Peyer's patch (tissue), 4 donors: ENCODE measurements around the gene WWP2.
"Not testable (repeated sequence)": the region's sequence is repeated elsewhere in the genome, so short reads cannot be mapped to it uniquely, and the experiment has no call there.

Experiments
- CTCF ChIP-seq, 6 experiments: fragments of 450-650 bp in 4 of 6; fragments of 200-600 bp in 2 of 6; sonication (generic) in 1 of 6; IDR thresholded peaks; one replicate each; pipeline ENCODE4 v1.5.1; 2017 to 2019; ENCODE audit warnings: antibody characterized with exemption in 6 of 6, mild to moderate bottlenecking in 3 of 6, moderate library complexity in 1 of 6
- POLR2A ChIP-seq, 2 donors: fragments of 450-650 bp; IDR thresholded peaks; one replicate each; pipeline ENCODE4 v1.5.1; 2017; ENCODE audit warnings: antibody characterized with exemption in 2 of 2, mild to moderate bottlenecking in 2 of 2, moderate library complexity in 2 of 2

- not testable (repeated sequence) for TF ChIP-seq POLR2A, CTCF (IDR thresholded peaks at IDR 0.05)
These were observed 62.5 kb downstream of the WWP2 start for GRCh38 chr16:69824564-69825142.
